B cell (primary cell): Measurements from ENCODE around the gene SLC9A3. TPM values are rescaled to one million over a fixed set of nuclear protein-coding genes. Genes with fewer than 3 reads are reported as not detected.

Source experiments
- ATAC-seq: fragments of 200-7000 bp; cut with Tn5 transposase; one replicate; pipeline ENCODE4 v1.10.0; 2021; ENCODE audit warnings: low read depth, mild to moderate bottlenecking, moderate number of reproducible peaks, moderate library complexity
- CTCF ChIA-PET: fragments of 350-600 bp; sonication (Branson Sonifier 250); formaldehyde crosslinking; loops from one replicate; lab custom pipeline; 2021; ENCODE audit warnings: antibody characterized with exemption, inconsistent platforms; lab: Charles Lee
- POLR2A ChIA-PET: fragments of 350-600 bp; sonication (Branson Sonifier 250); formaldehyde crosslinking; loops from one replicate; lab custom pipeline; 2021; ENCODE audit warnings: antibody characterized with exemption; lab: Charles Lee
- DNase-seq: peaks from one replicate; pipeline ENCODE4 v3.0.0; 2013
- H2AFZ ChIP-seq: 2 replicates; pipeline ENCODE4 v1.6.1; 2012; ENCODE audit warnings: mild to moderate bottlenecking, low read depth, low read length; ENCODE audit not compliant: insufficient read depth, poor library complexity, severe bottlenecking
- H3K27ac ChIP-seq, 2 donors: 1 replicate in 1 of 2; 2 replicates in 1 of 2; pipeline ENCODE4 v1.5.1; 2012 to 2013; ENCODE audit warnings: low read length in 2 of 2, mild to moderate bottlenecking in 2 of 2, moderate library complexity in 1 of 2
- H3K27me3 ChIP-seq, 4 experiments: fragments of 200-600 bp in 1 of 4; sonication (generic) in 1 of 4; replicated peaks in 1 of 4; 1 replicate in 2 of 4; 2 replicates in 2 of 4; pipeline versions ENCODE4 v1.6.1 to v1.7.0; 2013 to 2016; ENCODE audit warnings: low read length in 3 of 4, mild to moderate bottlenecking in 2 of 4, mixed read lengths in 1 of 4, moderate library complexity in 1 of 4; ENCODE audit not compliant: insufficient read depth in 4 of 4, control insufficient read depth in 3 of 4; ENCODE audit errors: control extremely low read depth in 1 of 4
- H3K36me3 ChIP-seq, 2 experiments: replicated peaks in 1 of 2; 1 replicate in 1 of 2; 2 replicates in 1 of 2; pipeline versions ENCODE4 v1.6.1 to v1.7.1; 2013; ENCODE audit warnings: low read length in 1 of 2; ENCODE audit not compliant: insufficient read depth in 2 of 2, control insufficient read depth in 1 of 2; ENCODE audit errors: control extremely low read depth in 1 of 2, extremely low read depth in 1 of 2
- H3K4me1 ChIP-seq, 2 donors: fragments of 200-600 bp in 1 of 2; sonication (generic) in 1 of 2; 1 replicate in 1 of 2; 2 replicates in 1 of 2; pipeline versions ENCODE4 v1.5.1 to v1.6.1; 2013 to 2017; ENCODE audit warnings: low read length in 2 of 2; ENCODE audit not compliant: control insufficient read depth in 2 of 2, insufficient read depth in 2 of 2
- H3K4me2 ChIP-seq: replicated peaks from 2 replicates; pipeline ENCODE3; 2012; ENCODE audit warnings: mild to moderate bottlenecking, low read depth, low read length; ENCODE audit not compliant: poor library complexity, severe bottlenecking
- H3K4me3 ChIP-seq, 5 experiments: fragments of 200-600 bp in 1 of 5; sonication (generic) in 1 of 5; 1 replicate in 3 of 5; 2 replicates in 2 of 5; pipeline versions ENCODE4 v1.5.1 to v1.7.0; 2011 to 2016; ENCODE audit warnings: low read length in 4 of 5, mild to moderate bottlenecking in 4 of 5, low read depth in 2 of 5, control low read depth in 1 of 5, moderate library complexity in 1 of 5; ENCODE audit not compliant: insufficient read depth in 1 of 5; ENCODE audit errors: control extremely low read depth in 1 of 5, extremely low read depth in 1 of 5
- H3K79me2 ChIP-seq: fragments of 200-600 bp; sonication (generic); one replicate; pipeline ENCODE4 v1.6.0; 2016; ENCODE audit warnings: low read length; ENCODE audit not compliant: control insufficient read depth, insufficient read depth
- H3K9ac ChIP-seq: fragments of 200-600 bp; sonication (generic); 2 replicates; pipeline ENCODE4 v1.6.1; 2017; ENCODE audit warnings: mild to moderate bottlenecking, low read length, moderate library complexity
- H3K9me3 ChIP-seq, 3 donors: one replicate each; pipeline versions ENCODE4 v1.6.1 to v1.7.1; 2013; ENCODE audit warnings: low read length in 2 of 3; ENCODE audit not compliant: control insufficient read depth in 2 of 3, insufficient read depth in 1 of 3; ENCODE audit errors: control extremely low read depth in 1 of 3
- H4K20me1 ChIP-seq: 2 replicates; pipeline ENCODE4 v1.6.0; 2012; ENCODE audit warnings: mild to moderate bottlenecking, low read length; ENCODE audit not compliant: insufficient read depth, control insufficient read depth, poor library complexity, severe bottlenecking
- H3K27ac Mint-ChIP-seq: one replicate; pipeline ENCODE4 v1.8.0; 2021; ENCODE audit warnings: mixed read lengths
- H3K27me3 Mint-ChIP-seq: one replicate; pipeline ENCODE4 v1.8.0; 2021; ENCODE audit warnings: mixed read lengths
- H3K4me1 Mint-ChIP-seq: one replicate; pipeline ENCODE4 v1.8.0; 2021; ENCODE audit warnings: mixed read lengths
- H3K4me3 Mint-ChIP-seq: one replicate; pipeline ENCODE4 v1.8.0; 2021; ENCODE audit warnings: mixed read lengths
- H3K9me3 Mint-ChIP-seq: one replicate; pipeline ENCODE4 v1.8.0; 2022; ENCODE audit warnings: mixed read lengths; ENCODE audit not compliant: insufficient read depth
- EZH2 ChIP-seq: IDR thresholded peaks from 2 replicates; pipeline ENCODE4 v1.6.1; 2012; ENCODE audit warnings: borderline replicate concordance, low read depth, mild to moderate bottlenecking, moderate library complexity, low read length; ENCODE audit not compliant: insufficient read depth, poor library complexity, severe bottlenecking
- WGBS: methylation state at CpG from one replicate; pipeline ENCODE4 v1.1.5; 2013; ENCODE audit warnings: missing lambda C conversion rate; ENCODE audit not compliant: insufficient coverage; 5-methylcytosine and 5-hydroxymethylcytosine counted together
- intact Hi-C: fragments of 100-400 bp; cut with micrococcal nuclease; formaldehyde crosslinking; loops from one replicate; pipeline ENCODE4 v1.10.0; 2022
- polyA plus RNA-seq: library from polyadenylated mRNA; depleted of rRNA; stranded (reverse); fragments of >200 nt; gene quantifications from 2 replicates; pipeline ENCODE4 v1.2.3, GENCODE V29; 2012
- total RNA-seq, 2 donors: library from RNA; stranded (reverse); fragments of 120-200 nt in 1 of 2; gene quantifications; 1 replicate in 1 of 2; 2 replicates in 1 of 2; pipeline versions ENCODE4 v1.2.3 to v1.2.4, GENCODE V29; 2013 to 2022
- TF ChIP-seq, protein P1 (sequence below): fragments of 200-600 bp; IDR thresholded peaks from one replicate; pipeline ENCODE4 v1.8.0; 2022; ENCODE audit warnings: antibody characterized with exemption, mild to moderate bottlenecking

Gene SLC9A3
- total and polyA plus RNA-seq, 2 donors (not counting 1 experiment from before 2014, with no cell fraction given), result 0.84 to 2.0 TPM

DNA sequence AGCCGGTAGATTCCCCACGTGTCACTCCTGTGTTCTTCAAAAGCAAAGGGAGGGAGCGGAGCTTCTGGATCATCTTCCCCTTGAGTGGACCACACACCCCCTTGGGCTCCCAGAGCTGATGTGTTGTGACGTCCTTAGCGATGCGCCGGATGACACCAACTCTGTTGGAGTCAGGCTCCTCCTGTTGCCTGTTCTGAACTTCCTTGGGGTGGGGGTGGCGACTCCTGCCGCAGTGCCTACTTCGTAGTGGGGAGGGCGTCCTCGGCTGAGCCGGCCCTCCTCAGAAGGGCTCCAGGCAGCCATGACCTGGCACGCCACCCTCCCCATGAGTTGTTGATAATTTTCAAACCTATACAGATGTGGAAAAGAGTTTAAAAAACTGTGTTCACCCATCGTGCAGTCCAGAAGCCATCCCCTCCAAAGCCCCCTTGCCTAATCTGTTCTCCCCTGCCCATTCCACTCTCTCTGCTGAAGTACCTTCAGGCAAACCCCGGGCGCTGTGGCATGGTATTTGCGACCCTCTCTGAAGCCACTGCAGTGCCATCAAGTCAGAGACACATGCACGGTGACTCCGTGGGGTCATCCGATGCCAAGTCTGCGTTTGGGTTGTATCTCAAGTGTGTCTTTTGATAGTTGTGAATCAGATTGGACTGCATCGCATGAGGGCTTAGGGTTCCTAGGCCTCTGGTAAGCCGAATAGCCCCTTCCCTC lies 64.5 kb downstream of the SLC9A3 start:
- no peak overlapping the region for H3K4me3 ChIP-seq
- ATAC-seq, result no peak
- Mint-ChIP-seq H3K9me3 (no peaks in the 10 kb centered on the region), H3K27ac (peak overlapping the region; percentile 6), H3K4me1 (peaks cover 16% of the 10 kb centered on the region), H3K4me3 (no peak overlapping the region), H3K27me3 (no peaks in the 10 kb centered on the region)
- H4K20me1 ChIP-seq, result peaks cover 46% of the 10 kb centered on the region
- TF ChIP-seq EZH2, result no peak
- TF ChIP-seq, protein P1, sequence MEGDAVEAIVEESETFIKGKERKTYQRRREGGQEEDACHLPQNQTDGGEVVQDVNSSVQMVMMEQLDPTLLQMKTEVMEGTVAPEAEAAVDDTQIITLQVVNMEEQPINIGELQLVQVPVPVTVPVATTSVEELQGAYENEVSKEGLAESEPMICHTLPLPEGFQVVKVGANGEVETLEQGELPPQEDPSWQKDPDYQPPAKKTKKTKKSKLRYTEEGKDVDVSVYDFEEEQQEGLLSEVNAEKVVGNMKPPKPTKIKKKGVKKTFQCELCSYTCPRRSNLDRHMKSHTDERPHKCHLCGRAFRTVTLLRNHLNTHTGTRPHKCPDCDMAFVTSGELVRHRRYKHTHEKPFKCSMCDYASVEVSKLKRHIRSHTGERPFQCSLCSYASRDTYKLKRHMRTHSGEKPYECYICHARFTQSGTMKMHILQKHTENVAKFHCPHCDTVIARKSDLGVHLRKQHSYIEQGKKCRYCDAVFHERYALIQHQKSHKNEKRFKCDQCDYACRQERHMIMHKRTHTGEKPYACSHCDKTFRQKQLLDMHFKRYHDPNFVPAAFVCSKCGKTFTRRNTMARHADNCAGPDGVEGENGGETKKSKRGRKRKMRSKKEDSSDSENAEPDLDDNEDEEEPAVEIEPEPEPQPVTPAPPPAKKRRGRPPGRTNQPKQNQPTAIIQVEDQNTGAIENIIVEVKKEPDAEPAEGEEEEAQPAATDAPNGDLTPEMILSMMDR, result no peak
- H3K27ac ChIP-seq, result no peak overlapping the region
- ChIA-PET CTCF (interaction anchor here (1.3 kb wide), 1 partner anchor 13 kb away, joined by 4 read pairs; no protein-coding TSS in a partner anchor), POLR2A (no interaction called here)
- peaks cover 40% of the 10 kb centered on the region for H3K79me2 ChIP-seq
- WGBS, result 97% methylated on average over 16 of the region's 24 CpGs
- peaks cover 0 to 9% (median 0%) of the 10 kb centered on the region in 3 donors for H3K9me3 ChIP-seq
- DNase-seq, result no peak
- peaks cover 0 to 57% of the 10 kb centered on the region in 2 experiments for H3K36me3 ChIP-seq
- H3K4me2 ChIP-seq, result no peak overlapping the region
- H2AFZ ChIP-seq, result no peak overlapping the region
- intact Hi-C loops, result loop anchor here (2.0 kb wide), 1 partner anchor 45 kb away; no protein-coding TSS in a partner anchor
- peaks cover 10 to 11% of the 10 kb centered on the region in 2 donors for H3K4me1 ChIP-seq
- no peak overlapping the region for H3K9ac ChIP-seq
- H3K27me3 ChIP-seq, result no peaks in the 10 kb centered on the region
